ENCODE data around the gene IFI27L1.

GRCh38 chr14:94126800-94127199 is 45.7 kb downstream of the IFI27L1 start:
- TF ChIP-seq POLR2A (IDR thresholded peaks at IDR 0.05; ENCODE audit: low read length) (no peak), GATA1 (IDR thresholded peaks at IDR 0.05; ENCODE audit: low read depth, low read length) (no peak)

Data from erythroblast (primary cell).